Stimulated activated CD4-positive, alpha-beta T cell treated with anti-CD3 and anti-CD28 coated beads, Interleukin-12 subunit alpha, Interleukin-12 subunit beta, amount 100 ng/mL, for 48 hours (primary cell): Measurements from ENCODE around the gene DTNB.

Source experiments
- DNase-seq, 3 donors: peaks; one replicate each; pipeline ENCODE4 v3.0.0-alpha.2; 2020; ENCODE audit warnings: low read depth in 2 of 3, low spot score in 1 of 3

Gene DTNB

GRCh38 chr2:25473131-25473530 is 200.2 kb downstream of the DTNB start:
- DNase-seq: no peak

GRCh38 chr2:25470806-25471205 is 202.6 kb downstream of the DTNB start:
- no peak for DNase-seq

GRCh38 chr2:25467743-25468142 is 205.6 kb downstream of the DTNB start:
- DNase-seq: no peak

- DNase-seq: no peak
These were observed 211.4 kb downstream of the DTNB start for GRCh38 chr2:25462021-25462420.

GRCh38 chr2:25460261-25460905 is 213.0 kb downstream of the DTNB start:
- DNase-seq: no peak

- no peak for DNase-seq
These were observed 218.4 kb downstream of the DTNB start for GRCh38 chr2:25454824-25455611.

GRCh38 chr2:25453199-25453905 is 220.0 kb downstream of the DTNB start:
- peak; percentile 15 to 34 (median 21) for DNase-seq

- DNase-seq: no peak
These were observed 224.6 kb downstream of the DTNB start for GRCh38 chr2:25448808-25449207.

GRCh38 chr2:25447018-25447417 is 226.4 kb downstream of the DTNB start:
- DNase-seq: no peak

- no peak for DNase-seq
These were observed 227.3 kb downstream of the DTNB start for GRCh38 chr2:25446122-25446521.

- no peak for DNase-seq
These were observed 227.9 kb downstream of the DTNB start for GRCh38 chr2:25445464-25445863.

- DNase-seq: no peak
These were observed 228.6 kb downstream of the DTNB start for GRCh38 chr2:25444608-25445270.

GRCh38 chr2:25443766-25444165 is 229.6 kb downstream of the DTNB start:
- no peak for DNase-seq

GRCh38 chr2:25441353-25441752 is 232.0 kb downstream of the DTNB start:
- no peak for DNase-seq

GRCh38 chr2:25438793-25439192 is 234.6 kb downstream of the DTNB start:
- no peak for DNase-seq

GRCh38 chr2:25437881-25438662 is 235.3 kb downstream of the DTNB start:
- no peak for DNase-seq

GRCh38 chr2:25435421-25435820 is 238.0 kb downstream of the DTNB start:
- DNase-seq: no peak

- no peak for DNase-seq
These were observed 241.8 kb downstream of the DTNB start for GRCh38 chr2:25431604-25432003.

- no peak for DNase-seq
These were observed 242.8 kb downstream of the DTNB start for GRCh38 chr2:25430556-25430955.

- no peak for DNase-seq
These were observed 247.1 kb downstream of the DTNB start for GRCh38 chr2:25426326-25426725.
